ENCODE data around the gene CRAT.

- TF ChIP-seq POLR2AphosphoS5 (IDR thresholded peaks at IDR 0.05; ENCODE audit: low read depth) (no peak), CTCF (IDR thresholded peaks at IDR 0.05; ENCODE audit: insufficient read depth, low read length) (no peak), SPI1 (IDR thresholded peaks at IDR 0.05; ENCODE audit: borderline replicate concordance, low read depth) (no peak), REST (IDR thresholded peaks at IDR 0.05; ENCODE audit: insufficient replicate concordance, low read depth) (no peak), GABPA (IDR thresholded peaks at IDR 0.05; ENCODE audit: low read depth) (no peak)
Measured at GRCh38 chr9:129079829-129080228, 30.8 kb downstream of the CRAT start.
